GM10248 (cell line): ENCODE data around the gene ECM2.

Experiments used
- CTCF ChIA-PET: fragments of 300-600 bp; sonication (Branson Sonifier 250); formaldehyde crosslinking; extraction: SDS; loops from one replicate; lab custom pipeline; 2021; ENCODE audit warnings: antibody characterized with exemption; lab: Yijun Ruan, JAX
- POLR2A ChIA-PET: fragments of 350-650 bp; sonication (Branson Sonifier 250); formaldehyde crosslinking; extraction: SDS; loops from one replicate; lab custom pipeline; 2020; ENCODE audit warnings: antibody characterized with exemption; lab: Yijun Ruan, JAX
- DNase-seq: peaks from one replicate; pipeline ENCODE4 v3.0.0; 2012; ENCODE audit errors: extremely low spot score
- TF ChIP-seq, protein P1 (sequence below): IDR thresholded peaks from 2 replicates; pipeline ENCODE4 v1.5.1; 2012; ENCODE audit warnings: mild to moderate bottlenecking, low read depth; ENCODE audit errors: extremely low read depth, missing control alignments, control extremely low read depth

The ECM2 gene

DNA sequence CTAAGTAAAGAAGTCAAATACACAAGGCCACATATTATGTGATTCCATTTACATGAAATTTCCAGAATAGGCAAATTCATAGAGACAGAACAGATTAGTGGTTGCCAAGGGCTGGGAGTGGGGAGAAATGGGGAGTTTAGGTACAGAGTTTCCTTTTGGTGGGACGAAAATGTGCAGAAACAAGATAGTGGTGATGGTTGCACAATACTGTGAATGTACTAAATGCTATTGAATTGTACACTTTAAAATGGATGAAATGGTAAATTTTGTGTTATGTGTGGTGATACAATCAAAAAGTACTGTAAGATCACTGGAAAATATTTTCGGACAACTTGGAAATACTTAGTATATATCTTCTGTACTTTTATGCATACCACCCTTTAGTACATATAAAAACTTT, 15.0 kb downstream of the ECM2 start:
- CTCF ChIA-PET, result no interaction called here
- TF ChIP-seq, protein P1, sequence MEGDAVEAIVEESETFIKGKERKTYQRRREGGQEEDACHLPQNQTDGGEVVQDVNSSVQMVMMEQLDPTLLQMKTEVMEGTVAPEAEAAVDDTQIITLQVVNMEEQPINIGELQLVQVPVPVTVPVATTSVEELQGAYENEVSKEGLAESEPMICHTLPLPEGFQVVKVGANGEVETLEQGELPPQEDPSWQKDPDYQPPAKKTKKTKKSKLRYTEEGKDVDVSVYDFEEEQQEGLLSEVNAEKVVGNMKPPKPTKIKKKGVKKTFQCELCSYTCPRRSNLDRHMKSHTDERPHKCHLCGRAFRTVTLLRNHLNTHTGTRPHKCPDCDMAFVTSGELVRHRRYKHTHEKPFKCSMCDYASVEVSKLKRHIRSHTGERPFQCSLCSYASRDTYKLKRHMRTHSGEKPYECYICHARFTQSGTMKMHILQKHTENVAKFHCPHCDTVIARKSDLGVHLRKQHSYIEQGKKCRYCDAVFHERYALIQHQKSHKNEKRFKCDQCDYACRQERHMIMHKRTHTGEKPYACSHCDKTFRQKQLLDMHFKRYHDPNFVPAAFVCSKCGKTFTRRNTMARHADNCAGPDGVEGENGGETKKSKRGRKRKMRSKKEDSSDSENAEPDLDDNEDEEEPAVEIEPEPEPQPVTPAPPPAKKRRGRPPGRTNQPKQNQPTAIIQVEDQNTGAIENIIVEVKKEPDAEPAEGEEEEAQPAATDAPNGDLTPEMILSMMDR, result no peak
- DNase-seq, result no peak
- POLR2A ChIA-PET, result no interaction called here

GRCh38 chr9:92518199-92518598, 17.6 kb downstream of the ECM2 start:
- POLR2A ChIA-PET, result no interaction called here

DNA sequence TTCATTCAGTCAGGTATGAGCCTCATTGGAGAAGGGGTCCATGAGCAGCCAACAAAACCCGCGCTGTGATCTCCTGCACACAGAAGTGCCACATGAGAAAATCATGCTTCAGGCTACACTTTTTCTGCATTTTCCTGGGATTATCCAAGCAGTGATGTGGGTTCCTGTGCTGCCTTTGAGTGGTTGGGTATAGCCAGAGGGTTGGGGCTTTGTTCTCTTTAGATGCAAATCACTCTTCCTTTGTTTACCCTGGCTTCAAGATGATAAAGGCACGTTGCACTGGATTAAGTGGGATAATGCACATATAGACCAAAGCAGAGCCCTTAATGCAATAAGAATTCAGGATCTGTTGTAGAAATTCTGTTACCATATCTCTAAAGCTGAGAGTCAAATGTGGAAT, 18.7 kb downstream of the ECM2 start:
- ChIA-PET CTCF (no interaction called here), POLR2A (no interaction called here)
- TF ChIP-seq, protein P1, result no peak
- no peak for DNase-seq

More at GRCh38 chr9:92518199-92518598, 17.6 kb downstream of the ECM2 start:
- no peak for DNase-seq
- TF ChIP-seq, protein P1, result no peak
- CTCF ChIA-PET, result interaction anchor here (0.8 to 1.9 kb wide), 4 partner anchors 10 to 125 kb away, joined by 3 to 10 read pairs (median 3); no protein-coding TSS in a partner anchor

GRCh38 chr9:92516521-92516920, 19.3 kb downstream of the ECM2 start:
- DNase-seq, result no peak
- CTCF ChIA-PET, result no interaction called here
- POLR2A ChIA-PET, result no interaction called here
- TF ChIP-seq, protein P1, result no peak

DNA sequence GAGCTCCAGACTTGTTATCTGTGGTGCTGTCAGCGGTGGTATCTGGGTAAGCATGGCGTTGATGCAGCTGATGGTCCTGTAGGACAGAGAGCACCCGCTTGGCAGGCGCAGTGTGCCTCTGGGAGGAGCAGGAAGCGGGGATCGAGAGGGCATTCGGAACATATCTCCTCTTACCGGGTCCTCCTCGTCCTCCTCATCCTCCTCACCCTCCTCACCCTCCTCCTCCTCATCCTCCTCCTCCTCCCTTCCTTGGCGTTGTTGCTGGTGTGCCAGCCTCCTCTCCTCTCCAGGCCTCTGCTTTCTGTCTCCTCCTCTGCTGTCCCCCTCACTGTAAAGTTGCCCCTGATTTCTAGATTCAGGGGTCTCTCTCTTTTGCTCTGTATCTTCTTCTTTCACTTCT, 21.2 kb downstream of the ECM2 start:
- no peak for DNase-seq
- TF ChIP-seq, protein P1, result no peak
- POLR2A ChIA-PET, result no interaction called here
- CTCF ChIA-PET, result no interaction called here

- DNase-seq, result no peak
- CTCF ChIA-PET, result no interaction called here
- TF ChIP-seq, protein P1, result no peak
- POLR2A ChIA-PET, result no interaction called here
Observed at GRCh38 chr9:92513349-92513748, 22.4 kb downstream of the ECM2 start.

DNA sequence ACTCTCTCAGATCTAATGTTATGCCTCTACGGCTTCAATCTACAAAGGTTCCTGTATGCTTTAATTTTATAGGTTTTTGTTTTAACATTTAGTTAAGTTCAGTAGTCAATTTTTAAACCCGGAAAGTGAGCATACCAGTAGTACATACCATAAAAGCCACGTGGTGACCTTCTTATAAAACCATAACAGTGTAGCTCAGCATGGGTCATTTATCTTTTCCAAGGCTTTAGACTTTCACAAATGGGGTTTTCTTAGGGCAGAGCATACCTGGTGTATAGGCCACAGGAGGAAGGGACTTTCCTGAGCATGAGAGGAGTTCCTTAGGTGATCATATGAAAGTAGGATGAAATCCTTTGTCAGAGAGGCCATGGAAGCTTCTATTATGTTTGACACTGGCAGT, 23.2 kb downstream of the ECM2 start:
- no peak for DNase-seq
- ChIA-PET CTCF (interaction anchor here (1.7 kb wide), 1 partner anchor 20 kb away, joined by 3 read pairs; no protein-coding TSS in a partner anchor), POLR2A (no interaction called here)
- TF ChIP-seq, protein P1, result no peak
